HG03060 (cell line): Measurements from ENCODE around the gene CYP19A1.

Experiments used
- ATAC-seq: cut with Tn5 transposase; IDR thresholded peaks from one replicate; pipeline ENCODE4 v1.9.1; 2021; ENCODE audit warnings: low read depth, moderate number of reproducible peaks; ENCODE audit not compliant: unreplicated experiment

The CYP19A1 gene

GRCh38 chr15:51161491-51162220 lies 176.7 kb downstream of the CYP19A1 start:
- ATAC-seq, result no peak

GRCh38 chr15:51160484-51160883 lies 177.9 kb downstream of the CYP19A1 start:
- no peak for ATAC-seq
